Smooth muscle cell (in vitro differentiated cells): Measurements from ENCODE around the gene JAZF1. TPM values are rescaled to one million over a fixed set of nuclear protein-coding genes. Genes with fewer than 3 reads are reported as not detected.

Experiments
- DNase-seq: peaks from one replicate; lab custom pipeline; 2025; ENCODE audit not compliant: unreplicated experiment; lab: John Stamatoyannopoulos, UW
- H2AFZ ChIP-seq: fragments of 200-600 bp; sonication (generic); 2 replicates; pipeline ENCODE4 v1.6.0; 2016; ENCODE audit warnings: antibody characterized with exemption, low read depth, mild to moderate bottlenecking
- H3F3A ChIP-seq: fragments of 200-600 bp; sonication (generic); 2 replicates; pipeline ENCODE4 v1.6.0; 2017; ENCODE audit warnings: antibody characterized with exemption, low read depth
- H3K27ac ChIP-seq: fragments of 200-600 bp; sonication (generic); 2 replicates; pipeline ENCODE4 v1.5.1; 2016; ENCODE audit warnings: low read depth, mild to moderate bottlenecking
- H3K27me3 ChIP-seq: fragments of 200-600 bp; sonication (generic); 2 replicates; pipeline ENCODE4 v1.6.1; 2016; ENCODE audit warnings: low read depth, mild to moderate bottlenecking
- H3K36me3 ChIP-seq: fragments of 200-600 bp; sonication (generic); 2 replicates; pipeline ENCODE4 v1.5.1; 2016; ENCODE audit warnings: low read depth
- H3K4me1 ChIP-seq: fragments of 200-600 bp; sonication (generic); 2 replicates; pipeline ENCODE4 v1.5.1; 2016; ENCODE audit warnings: low read depth
- H3K4me2 ChIP-seq: fragments of 200-600 bp; sonication (generic); 2 replicates; pipeline ENCODE4 v1.6.0; 2016; ENCODE audit warnings: mild to moderate bottlenecking
- H3K4me3 ChIP-seq: fragments of 200-600 bp; sonication (generic); 2 replicates; pipeline ENCODE4 v1.5.1; 2016; ENCODE audit warnings: mild to moderate bottlenecking
- H3K79me2 ChIP-seq: fragments of 200-600 bp; sonication (generic); 2 replicates; pipeline ENCODE4 v1.6.0; 2016; ENCODE audit warnings: low read depth, mild to moderate bottlenecking
- H3K9ac ChIP-seq: fragments of 200-600 bp; sonication (generic); 2 replicates; pipeline ENCODE4 v1.6.0; 2016; ENCODE audit warnings: low read depth
- H3K9me3 ChIP-seq: fragments of 200-600 bp; sonication (generic); replicated peaks from 2 replicates; pipeline ENCODE4 v1.5.1; 2016; ENCODE audit warnings: low read depth
- H4K20me1 ChIP-seq: fragments of 200-600 bp; sonication (generic); 2 replicates; pipeline ENCODE4 v1.6.0; 2016; ENCODE audit warnings: low read depth
- WGBS: methylation state at CpG from one replicate; pipeline ENCODE4 v1.1.7; 2016; ENCODE audit warnings: low lambda C conversion rate; 5-methylcytosine and 5-hydroxymethylcytosine counted together
- polyA plus RNA-seq: library from polyadenylated mRNA; unstranded; fragments of >200 nt; fragmentation: Nextera tagmentation; extraction: Ambion mirVana; gene quantifications from 2 replicates; pipeline ENCODE4 v1.2.1, GENCODE V29; 2016
- total RNA-seq: library from RNA; depleted of rRNA; stranded (reverse); fragments of >200 nt; gene quantifications from 2 replicates; pipeline ENCODE4 v1.2.3, GENCODE V29; 2014
- TF ChIP-seq, protein P1 (sequence below): fragments of 200-600 bp; sonication (generic); IDR thresholded peaks from 2 replicates; pipeline ENCODE4 v1.5.1; 2017; ENCODE audit warnings: borderline replicate concordance, mild to moderate bottlenecking, antibody characterized with exemption; ENCODE audit not compliant: insufficient read depth, poor library complexity, severe bottlenecking

JAZF1 gene
- total and polyA plus RNA-seq, 2 experiments from 2014 or later, result 17.4 to 18.0 TPM

DNA sequence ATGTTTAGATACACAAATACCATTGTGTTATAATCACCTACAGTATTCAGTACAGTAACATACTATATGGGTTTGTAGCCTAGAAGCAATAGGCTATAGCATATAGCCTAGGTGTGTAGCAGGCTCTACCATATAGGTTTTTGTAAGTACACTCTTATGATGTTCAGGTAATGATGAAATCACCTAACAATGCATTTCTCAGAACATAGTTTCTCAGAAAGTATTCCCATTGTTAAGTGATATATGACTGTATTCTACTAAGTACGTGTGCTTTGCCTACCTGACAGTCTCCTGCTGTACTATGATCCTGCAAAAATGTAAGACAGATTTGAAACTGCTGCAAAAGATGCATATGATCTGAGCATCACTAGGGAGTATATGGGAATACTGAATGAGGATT lies 137.9 kb downstream of the JAZF1 start:
- Histone ChIP-seq H3K4me2 (no peak overlapping the region), H3K27me3 (no peaks in the 10 kb centered on the region), H4K20me1 (no peaks in the 10 kb centered on the region), H3K4me1 (peaks cover 21% of the 10 kb centered on the region), H3K36me3 (no peaks in the 10 kb centered on the region), H3K4me3 (no peak overlapping the region), H3K27ac (peak overlapping the region; percentile 89), H2AFZ (no peak overlapping the region), H3K9me3 (no peaks in the 10 kb centered on the region), H3F3A (peaks cover 7% of the 10 kb centered on the region), H3K9ac (no peak overlapping the region), H3K79me2 (peaks cover 16% of the 10 kb centered on the region)
- TF ChIP-seq, protein P1, sequence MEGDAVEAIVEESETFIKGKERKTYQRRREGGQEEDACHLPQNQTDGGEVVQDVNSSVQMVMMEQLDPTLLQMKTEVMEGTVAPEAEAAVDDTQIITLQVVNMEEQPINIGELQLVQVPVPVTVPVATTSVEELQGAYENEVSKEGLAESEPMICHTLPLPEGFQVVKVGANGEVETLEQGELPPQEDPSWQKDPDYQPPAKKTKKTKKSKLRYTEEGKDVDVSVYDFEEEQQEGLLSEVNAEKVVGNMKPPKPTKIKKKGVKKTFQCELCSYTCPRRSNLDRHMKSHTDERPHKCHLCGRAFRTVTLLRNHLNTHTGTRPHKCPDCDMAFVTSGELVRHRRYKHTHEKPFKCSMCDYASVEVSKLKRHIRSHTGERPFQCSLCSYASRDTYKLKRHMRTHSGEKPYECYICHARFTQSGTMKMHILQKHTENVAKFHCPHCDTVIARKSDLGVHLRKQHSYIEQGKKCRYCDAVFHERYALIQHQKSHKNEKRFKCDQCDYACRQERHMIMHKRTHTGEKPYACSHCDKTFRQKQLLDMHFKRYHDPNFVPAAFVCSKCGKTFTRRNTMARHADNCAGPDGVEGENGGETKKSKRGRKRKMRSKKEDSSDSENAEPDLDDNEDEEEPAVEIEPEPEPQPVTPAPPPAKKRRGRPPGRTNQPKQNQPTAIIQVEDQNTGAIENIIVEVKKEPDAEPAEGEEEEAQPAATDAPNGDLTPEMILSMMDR, result no peak
- WGBS, result 81% methylated on average over 1 of the region's 1 CpG
- DNase-seq, result no peak

DNA sequence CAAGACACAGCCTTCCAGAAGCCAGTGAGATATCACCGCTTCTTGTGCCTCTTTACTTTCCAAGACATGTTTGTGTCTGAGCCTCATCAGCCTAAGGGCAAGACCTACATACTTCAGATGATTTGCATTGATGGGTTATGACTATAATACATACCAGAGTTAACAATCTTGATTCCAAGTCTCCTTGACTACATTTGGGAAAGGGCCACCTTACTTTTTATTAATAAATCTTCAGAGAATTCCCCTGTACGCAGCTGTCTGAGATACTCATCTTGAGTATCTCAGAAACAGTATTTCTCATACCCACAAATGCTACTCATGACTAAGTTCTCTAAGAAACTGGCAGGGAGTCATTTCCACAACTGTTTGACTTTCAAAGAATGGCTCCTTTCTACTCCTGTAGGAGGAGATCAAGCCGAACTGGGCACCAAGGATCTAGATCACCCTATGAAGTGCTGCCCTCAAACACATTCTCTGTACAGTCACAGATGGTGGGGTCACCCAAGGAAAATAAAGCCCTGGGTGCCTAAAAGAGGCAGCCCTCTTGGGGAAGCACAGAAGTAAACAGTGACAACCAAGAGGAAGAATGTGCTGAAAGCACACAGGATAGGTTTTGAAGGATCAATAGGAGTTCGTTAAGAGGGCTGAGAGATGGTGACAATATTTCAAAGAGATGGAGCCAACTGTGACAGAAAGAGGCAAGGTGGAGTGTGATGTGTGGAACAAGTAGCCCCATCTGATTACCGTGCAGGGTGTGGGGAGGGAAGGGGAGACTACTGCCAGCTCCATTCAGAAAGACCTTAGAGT lies 138.9 kb downstream of the JAZF1 start:
- peak overlapping the region; percentile 89 for H3K27ac ChIP-seq
- no peak overlapping the region for H2AFZ ChIP-seq
- TF ChIP-seq, protein P1, result no peak
- H3K4me3 ChIP-seq, result no peak overlapping the region
- H4K20me1 ChIP-seq, result no peaks in the 10 kb centered on the region
- no peak overlapping the region for H3K9ac ChIP-seq
- no peaks in the 10 kb centered on the region for H3K9me3 ChIP-seq
- H3F3A ChIP-seq, result peaks cover 10% of the 10 kb centered on the region
- no peaks in the 10 kb centered on the region for H3K36me3 ChIP-seq
- 61% methylated on average over 5 of the region's 5 CpGs for WGBS
- H3K4me1 ChIP-seq, result peaks cover 24% of the 10 kb centered on the region
- DNase-seq, result no peak
- peak overlapping the region; percentile 30 for H3K4me2 ChIP-seq
- no peaks in the 10 kb centered on the region for H3K27me3 ChIP-seq
- H3K79me2 ChIP-seq, result peaks cover 16% of the 10 kb centered on the region

GRCh38 chr7:28038175-28038797 lies 142.3 kb downstream of the JAZF1 start:
- DNase-seq, result no peak
- peaks cover 38% of the 10 kb centered on the region for H3K4me1 ChIP-seq
- H4K20me1 ChIP-seq, result no peaks in the 10 kb centered on the region
- no peak overlapping the region for H3K4me3 ChIP-seq
- H3F3A ChIP-seq, result peaks cover 22% of the 10 kb centered on the region
- H3K36me3 ChIP-seq, result no peaks in the 10 kb centered on the region
- peak overlapping the region; percentile 44 for H3K9ac ChIP-seq
- H3K27me3 ChIP-seq, result no peaks in the 10 kb centered on the region
- H3K9me3 ChIP-seq, result no peaks in the 10 kb centered on the region
- H3K4me2 ChIP-seq, result peak overlapping the region; percentile 73
- H3K79me2 ChIP-seq, result peaks cover 24% of the 10 kb centered on the region
- H2AFZ ChIP-seq, result no peak overlapping the region
- peak overlapping the region; percentile 89 for H3K27ac ChIP-seq
- 16% methylated on average over 1 of the region's 1 CpG for WGBS
- TF ChIP-seq, protein P1, result no peak
